K562 (cell line): ENCODE results near the gene FBXO11. TPM values are rescaled to one million over a fixed set of nuclear protein-coding genes. Genes with fewer than 3 reads are reported as not detected.

Experiments used
- JUND ChIP-seq, 2 experiments: IDR thresholded peaks; 2 replicates in 1 of 2; 3 replicates in 1 of 2; pipeline ENCODE4 v1.6.1; 2011; ENCODE audit warnings: borderline replicate concordance in 2 of 2, low read depth in 2 of 2, low read length in 2 of 2, improper control_type of control experiment in 1 of 2, missing biosample characterization in 1 of 2, missing genetic modification characterization in 1 of 2, missing genetic modification reagents in 1 of 2
- RBM25 ChIP-seq: fragments of 200-400 bp; formaldehyde crosslinking; IDR thresholded peaks from 2 replicates; pipeline ENCODE4 v1.6.1; 2018; ENCODE audit warnings: low read length, low read depth, moderate library complexity; ENCODE audit not compliant: severe bottlenecking
- SMAD2 ChIP-seq: fragments of 150-350 bp; IDR thresholded peaks from 2 replicates; pipeline ENCODE4 v1.6.1; 2014; ENCODE audit warnings: low read depth, mild to moderate bottlenecking, low read length
- SMARCA4 ChIP-seq: fragments of 450-650 bp; IDR thresholded peaks from 2 replicates; pipeline ENCODE4 v1.6.1; 2016
- TAF15 ChIP-seq: fragments of 200-400 bp; formaldehyde crosslinking; IDR thresholded peaks from 2 replicates; pipeline ENCODE4 v1.6.1; 2017; ENCODE audit warnings: mild to moderate bottlenecking, low read depth, low read length, moderate library complexity
- WHSC1 ChIP-seq: IDR thresholded peaks from one replicate; pipeline ENCODE4 v1.6.1; 2012; ENCODE audit warnings: low read length, control low read depth, inconsistent platforms
- polyA plus RNA-seq, 8 experiments: library from polyadenylated mRNA; depleted of rRNA in 4 of 8; stranded (reverse) in 5 of 8; unstranded in 3 of 8; fragments of >200 nt; fragmentation: Nextera tagmentation in 2 of 8; fragmentation: Illumina TruSeq in 1 of 8; extraction: Ambion mirVana in 2 of 8; extraction: Trizol in 1 of 8; gene quantifications; 2 replicates each; pipeline versions ENCODE4 v1.2.1 to v1.2.3, GENCODE V29; 2011 to 2014; ENCODE audit warnings: inconsistent platforms in 1 of 8, missing spikeins in 1 of 8
- total RNA-seq, 7 experiments: library from RNA; depleted of rRNA in 6 of 7; stranded (reverse); fragments of >200 nt in 6 of 7; fragmentation: Illumina TruSeq in 2 of 7; extraction: Trizol in 2 of 7; gene quantifications; 2 replicates each; pipeline versions ENCODE4 v1.2.1 to v1.2.3, GENCODE V29; 2011 to 2021; ENCODE audit warnings: low replicate concordance in 1 of 7
- TF ChIP-seq, protein P1 (sequence below): sonication (generic); formaldehyde crosslinking; IDR thresholded peaks from 2 replicates; pipeline ENCODE4 v1.8.0; 2022; ENCODE audit warnings: mild to moderate bottlenecking, missing genetic modification reagents
- TF ChIP-seq, protein P2 (sequence below): fragments of 450-650 bp; IDR thresholded peaks from 2 replicates; pipeline ENCODE4 v1.6.1; 2016; ENCODE audit warnings: low read depth, mild to moderate bottlenecking, moderate library complexity
- TF ChIP-seq, protein P3 (sequence below), 2 experiments: fragments of 450-650 bp; formaldehyde crosslinking in 1 of 2; IDR thresholded peaks; 2 replicates each; pipeline versions ENCODE4 v1.4.0 to v1.6.1; 2014 to 2020; ENCODE audit warnings: mild to moderate bottlenecking in 2 of 2, borderline replicate concordance in 1 of 2, low read depth in 1 of 2

The FBXO11 gene
- total and polyA plus RNA-seq, 9 of the 15 experiments (the other 6 are each of a cell fraction or from before 2014, with no cell fraction given) = 8.8 to 44.5 (median 24.1) TPM

DNA sequence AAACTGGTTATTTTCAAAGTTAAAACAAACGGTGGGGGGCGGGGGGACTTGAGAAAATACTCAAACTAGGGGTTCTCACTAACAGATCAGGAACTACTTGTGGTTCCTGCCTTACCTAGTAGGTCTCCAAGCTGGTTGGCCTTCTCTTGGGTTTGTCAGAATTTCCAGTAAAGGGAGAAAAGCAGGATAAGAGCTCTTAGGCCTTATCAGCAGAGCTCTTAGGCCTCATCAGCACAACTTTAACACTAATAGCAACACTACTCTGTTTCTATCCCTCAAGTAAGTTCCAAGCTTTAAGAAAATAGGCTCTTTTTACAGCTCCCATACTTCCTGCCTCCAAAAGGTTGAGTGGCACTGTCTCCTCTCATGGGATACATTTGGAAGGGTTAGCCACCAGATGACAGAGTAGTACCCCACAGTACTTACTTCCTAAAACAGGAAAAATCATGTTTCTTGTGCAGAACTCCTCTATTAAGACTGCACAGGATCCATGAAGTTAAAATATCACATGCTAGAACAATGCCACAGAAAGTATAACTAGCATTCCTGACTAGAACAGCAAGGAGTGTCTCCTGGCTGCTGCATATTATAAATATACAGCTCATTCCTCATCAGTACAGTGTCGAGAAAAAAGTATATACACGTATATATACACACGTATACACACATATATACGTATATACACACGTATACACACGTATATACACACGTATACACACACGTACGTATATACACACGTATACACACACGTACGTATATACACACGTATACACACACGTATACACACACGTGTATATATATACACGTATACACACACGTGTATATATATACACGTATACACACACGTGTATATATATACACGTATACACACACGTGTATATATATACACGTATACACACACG lies 6.1 kb downstream of the FBXO11 start (continued):
- TF ChIP-seq TAF15 (no peak), JUND (IDR thresholded peaks at IDR 0.05; ENCODE audit: borderline replicate concordance, low read depth, low read length) (peak; percentile 46; the same call in 1 of the 2 replicates), JUND (tag; IDR thresholded peaks at IDR 0.05; ENCODE audit: borderline replicate concordance, low read depth, low read length) (no peak), SMARCA4 (peak; percentile 45; the same call in 1 of the 2 replicates), SMAD2 (no peak), RBM25 (no peak), WHSC1 (no peak)
- TF ChIP-seq, protein P1, sequence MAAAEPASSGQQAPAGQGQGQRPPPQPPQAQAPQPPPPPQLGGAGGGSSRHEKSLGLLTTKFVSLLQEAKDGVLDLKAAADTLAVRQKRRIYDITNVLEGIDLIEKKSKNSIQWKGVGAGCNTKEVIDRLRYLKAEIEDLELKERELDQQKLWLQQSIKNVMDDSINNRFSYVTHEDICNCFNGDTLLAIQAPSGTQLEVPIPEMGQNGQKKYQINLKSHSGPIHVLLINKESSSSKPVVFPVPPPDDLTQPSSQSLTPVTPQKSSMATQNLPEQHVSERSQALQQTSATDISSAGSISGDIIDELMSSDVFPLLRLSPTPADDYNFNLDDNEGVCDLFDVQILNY (CRISPR knock-in tag) = no peak
- TF ChIP-seq, protein P2, sequence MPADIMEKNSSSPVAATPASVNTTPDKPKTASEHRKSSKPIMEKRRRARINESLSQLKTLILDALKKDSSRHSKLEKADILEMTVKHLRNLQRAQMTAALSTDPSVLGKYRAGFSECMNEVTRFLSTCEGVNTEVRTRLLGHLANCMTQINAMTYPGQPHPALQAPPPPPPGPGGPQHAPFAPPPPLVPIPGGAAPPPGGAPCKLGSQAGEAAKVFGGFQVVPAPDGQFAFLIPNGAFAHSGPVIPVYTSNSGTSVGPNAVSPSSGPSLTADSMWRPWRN = no peak
- TF ChIP-seq, protein P3, sequence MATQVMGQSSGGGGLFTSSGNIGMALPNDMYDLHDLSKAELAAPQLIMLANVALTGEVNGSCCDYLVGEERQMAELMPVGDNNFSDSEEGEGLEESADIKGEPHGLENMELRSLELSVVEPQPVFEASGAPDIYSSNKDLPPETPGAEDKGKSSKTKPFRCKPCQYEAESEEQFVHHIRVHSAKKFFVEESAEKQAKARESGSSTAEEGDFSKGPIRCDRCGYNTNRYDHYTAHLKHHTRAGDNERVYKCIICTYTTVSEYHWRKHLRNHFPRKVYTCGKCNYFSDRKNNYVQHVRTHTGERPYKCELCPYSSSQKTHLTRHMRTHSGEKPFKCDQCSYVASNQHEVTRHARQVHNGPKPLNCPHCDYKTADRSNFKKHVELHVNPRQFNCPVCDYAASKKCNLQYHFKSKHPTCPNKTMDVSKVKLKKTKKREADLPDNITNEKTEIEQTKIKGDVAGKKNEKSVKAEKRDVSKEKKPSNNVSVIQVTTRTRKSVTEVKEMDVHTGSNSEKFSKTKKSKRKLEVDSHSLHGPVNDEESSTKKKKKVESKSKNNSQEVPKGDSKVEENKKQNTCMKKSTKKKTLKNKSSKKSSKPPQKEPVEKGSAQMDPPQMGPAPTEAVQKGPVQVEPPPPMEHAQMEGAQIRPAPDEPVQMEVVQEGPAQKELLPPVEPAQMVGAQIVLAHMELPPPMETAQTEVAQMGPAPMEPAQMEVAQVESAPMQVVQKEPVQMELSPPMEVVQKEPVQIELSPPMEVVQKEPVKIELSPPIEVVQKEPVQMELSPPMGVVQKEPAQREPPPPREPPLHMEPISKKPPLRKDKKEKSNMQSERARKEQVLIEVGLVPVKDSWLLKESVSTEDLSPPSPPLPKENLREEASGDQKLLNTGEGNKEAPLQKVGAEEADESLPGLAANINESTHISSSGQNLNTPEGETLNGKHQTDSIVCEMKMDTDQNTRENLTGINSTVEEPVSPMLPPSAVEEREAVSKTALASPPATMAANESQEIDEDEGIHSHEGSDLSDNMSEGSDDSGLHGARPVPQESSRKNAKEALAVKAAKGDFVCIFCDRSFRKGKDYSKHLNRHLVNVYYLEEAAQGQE (IDR thresholded peaks at IDR 0.05; ENCODE audit: borderline replicate concordance) = no peak
- TF ChIP-seq, protein P3 (CRISPR knock-in tag; IDR thresholded peaks at IDR 0.05; ENCODE audit: low read depth) = no peak
